Stimulated activated CD4-positive, alpha-beta T cell treated with anti-CD3 and anti-CD28 coated beads, Interleukin-12 subunit alpha, Interleukin-12 subunit beta, amount 100 ng/mL, for 4 hours (primary cell): ENCODE results near the gene IFT20.
"Not testable (repeated sequence)": the region's sequence is repeated elsewhere in the genome, so short reads cannot be mapped to it uniquely, and the experiment has no call there.

ENCODE experiments used
- DNase-seq: peaks from one replicate; pipeline ENCODE4 v3.0.0-alpha.2; 2020

The IFT20 gene

DNA sequence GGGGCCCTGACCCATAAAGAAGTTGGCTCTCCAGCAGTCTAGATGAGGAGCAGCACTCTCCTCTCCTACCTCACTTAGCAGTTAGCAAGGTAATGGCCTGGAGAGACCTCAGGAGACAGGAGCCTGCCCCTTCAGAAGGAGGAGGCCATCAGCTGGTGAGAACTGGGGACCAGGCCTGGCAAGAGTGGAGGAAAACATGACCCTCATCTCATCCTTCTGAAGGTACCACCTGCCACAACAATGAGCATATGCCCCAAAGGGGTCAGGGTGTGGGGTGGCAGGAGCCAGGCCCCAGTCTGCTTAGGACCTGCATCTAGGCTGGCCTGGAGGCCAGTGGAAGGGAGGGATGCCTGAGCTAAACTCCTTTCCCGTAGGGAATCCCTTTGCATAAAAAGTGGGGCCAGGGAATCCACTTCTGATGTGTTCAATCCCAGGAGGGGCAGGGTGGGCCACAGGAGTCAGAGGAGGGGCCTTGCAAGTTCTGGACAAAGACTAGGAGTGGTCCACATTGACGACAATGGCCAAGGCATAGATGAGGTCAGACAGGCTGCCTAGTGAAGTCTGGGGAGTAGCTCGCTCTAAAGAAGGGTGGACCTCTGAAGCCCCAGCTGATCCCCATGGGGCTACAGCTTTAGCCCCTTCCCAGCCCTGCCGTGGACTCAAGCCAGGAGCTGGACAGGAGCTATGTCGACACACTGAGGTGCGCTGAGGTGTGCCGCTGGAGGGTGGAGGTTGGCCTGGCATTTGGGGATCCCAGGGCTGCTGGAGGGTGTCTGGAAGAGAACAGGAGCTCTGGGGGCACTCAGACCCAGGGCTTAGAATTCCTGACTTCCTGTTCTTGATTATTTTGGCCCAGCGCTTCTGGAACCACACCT is 28.7 kb upstream of the IFT20 start:
- DNase-seq: no peak

DNA sequence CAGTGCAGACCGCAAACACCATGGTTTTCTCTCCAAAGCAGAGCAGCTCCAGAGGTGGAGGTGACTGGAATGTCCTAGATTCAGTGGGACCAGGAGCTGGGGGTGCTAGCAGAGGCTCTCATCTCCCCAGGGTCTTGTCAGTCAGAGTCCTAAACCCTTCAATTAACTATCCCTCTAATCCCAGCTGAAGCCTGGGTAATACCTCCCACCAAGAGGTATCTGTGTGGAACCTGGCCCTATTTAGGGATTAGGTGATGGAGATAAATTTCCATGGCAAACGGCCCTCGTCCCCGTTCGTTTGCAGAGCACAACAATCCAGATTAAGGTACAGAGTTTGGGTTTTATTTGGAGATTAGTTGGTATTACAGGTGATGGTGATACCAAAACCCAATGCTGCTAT is 27.9 kb upstream of the IFT20 start:
- DNase-seq: no peak

DNA sequence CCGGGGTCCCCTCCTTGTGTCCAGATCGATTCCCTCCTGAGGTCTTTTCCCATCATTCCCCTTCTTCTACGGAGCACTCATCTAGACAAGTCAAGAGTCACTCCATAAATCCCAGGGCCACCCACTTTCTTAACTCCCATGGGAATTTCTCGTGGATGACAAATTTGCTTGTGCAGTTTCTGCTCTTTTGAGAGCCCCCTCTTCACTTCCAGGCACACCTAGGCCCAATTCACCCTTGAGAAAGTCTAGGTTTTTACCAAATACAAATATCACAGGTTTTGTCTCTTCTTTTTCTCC is 22.6 kb upstream of the IFT20 start:
- DNase-seq: no peak

GRCh38 chr17:28357061-28357900 is 22.0 kb upstream of the IFT20 start, which contains the start of gene POLDIP2:
TSS of gene POLDIP2 (minus strand) at chr17:28357527. CDS start at chr17:28357448, 79 bp downstream.
- DNase-seq: peak; percentile 92

GRCh38 chr17:28350271-28350670 is 15.0 kb upstream of the IFT20 start:
- no peak for DNase-seq

DNA sequence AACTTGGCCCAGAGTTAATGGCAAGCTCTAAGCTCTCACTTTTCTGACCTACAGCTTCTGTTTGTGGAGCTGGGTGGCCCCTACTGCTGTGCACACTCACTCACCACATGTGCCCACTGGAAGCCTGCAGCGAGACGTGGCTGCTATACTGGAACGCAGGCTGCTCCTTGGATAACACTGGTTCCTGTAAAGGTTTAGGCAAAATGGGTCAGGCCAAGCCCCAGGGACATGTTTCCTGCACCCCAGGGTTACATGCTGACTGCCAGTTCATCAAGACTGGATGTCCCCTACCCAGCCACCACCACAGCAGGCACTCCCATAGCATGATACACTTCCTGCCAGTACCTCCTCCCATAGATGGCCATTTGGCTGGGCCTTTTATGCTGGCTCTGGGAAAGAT is 13.7 kb upstream of the IFT20 start:
- no peak for DNase-seq

DNA sequence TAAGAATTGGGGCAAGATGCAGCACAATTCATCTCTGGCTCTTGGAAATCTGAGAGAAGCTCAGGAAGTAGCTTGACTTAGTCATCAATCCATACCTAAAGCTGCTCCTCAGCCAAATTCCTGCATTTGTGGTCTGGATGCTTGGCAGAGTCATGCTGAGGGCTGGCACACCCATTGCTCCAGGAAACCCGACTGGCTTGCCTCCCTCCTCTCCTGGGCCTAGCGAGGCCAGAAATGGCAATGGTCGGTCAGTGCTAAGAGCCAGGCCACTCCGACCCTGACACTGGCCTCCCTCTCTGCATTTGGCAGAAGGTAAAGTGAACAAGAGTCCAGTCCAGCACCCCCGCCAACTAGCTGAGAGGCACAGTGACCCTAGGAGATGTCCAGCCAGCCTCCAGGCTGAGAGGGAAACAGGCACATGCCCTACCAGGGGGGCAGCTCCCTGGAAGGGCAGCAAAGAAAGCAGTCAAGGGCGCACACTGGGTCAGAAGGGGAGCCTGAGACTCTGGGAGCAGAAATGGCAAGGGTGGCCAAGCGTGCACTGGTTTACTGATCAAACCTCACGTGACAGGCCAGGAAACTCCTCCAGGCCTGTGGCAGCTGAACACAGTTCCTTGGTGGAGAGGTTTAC is 12.1 kb upstream of the IFT20 start:
- no peak for DNase-seq

DNA sequence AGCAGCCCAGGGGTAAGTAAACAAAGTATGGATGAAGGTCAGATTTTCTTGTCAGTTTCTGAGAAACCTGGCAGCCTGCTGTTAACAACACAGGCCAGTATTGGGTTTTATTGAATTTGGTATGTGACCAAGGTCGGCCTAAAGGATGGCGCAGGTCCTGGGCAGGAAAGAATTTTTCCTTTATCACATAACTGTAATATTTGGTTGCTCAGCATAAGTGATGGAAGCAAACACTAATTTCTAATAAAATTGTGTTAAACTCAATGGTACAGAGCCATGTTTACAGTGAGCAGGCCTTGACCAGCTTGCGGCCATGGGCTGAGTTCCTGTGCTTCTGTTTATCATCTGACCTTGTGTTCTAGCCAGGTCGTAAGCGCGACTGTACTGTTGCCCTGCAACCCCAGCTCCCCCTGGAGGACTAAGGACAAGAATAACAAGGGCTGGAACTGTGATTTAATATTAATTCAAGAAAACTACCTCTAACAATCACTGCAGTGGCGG is 11.5 kb upstream of the IFT20 start:
- no peak for DNase-seq

DNA sequence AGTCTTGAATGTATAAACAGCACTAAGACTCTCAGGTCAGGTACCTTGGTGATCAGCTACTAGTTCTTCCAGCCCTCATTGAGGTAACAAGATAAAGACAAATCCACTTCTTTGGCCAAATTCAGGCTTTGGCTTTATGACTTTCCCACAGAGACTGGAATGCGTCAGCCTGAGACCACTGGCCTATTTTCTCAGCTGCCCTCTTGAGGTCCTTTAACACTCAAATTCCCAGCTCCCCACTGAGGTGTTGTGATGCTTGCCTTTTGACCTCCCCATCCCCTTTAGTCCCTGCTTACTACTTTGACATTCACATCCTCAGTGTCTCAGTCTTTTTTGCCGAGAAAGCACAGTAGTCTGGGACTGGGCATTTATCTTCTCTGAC is 10.9 kb upstream of the IFT20 start:
- DNase-seq: no peak

- DNase-seq: no peak
These were observed 10.3 kb upstream of the IFT20 start for GRCh38 chr17:28345419-28346198.

- no peak for DNase-seq
These were observed 9.2 kb upstream of the IFT20 start for GRCh38 chr17:28344435-28344901.

- DNase-seq: no peak
These were observed 8.7 kb upstream of the IFT20 start for GRCh38 chr17:28344011-28344410.

- DNase-seq: no peak
These were observed 8.2 kb upstream of the IFT20 start for GRCh38 chr17:28343491-28343932.

- no peak for DNase-seq
These were observed 7.0 kb upstream of the IFT20 start for GRCh38 chr17:28342313-28342712.

GRCh38 chr17:28341516-28341915 is 6.2 kb upstream of the IFT20 start:
- no peak for DNase-seq

GRCh38 chr17:28340374-28340773 is 5.1 kb upstream of the IFT20 start:
- no peak for DNase-seq

DNA sequence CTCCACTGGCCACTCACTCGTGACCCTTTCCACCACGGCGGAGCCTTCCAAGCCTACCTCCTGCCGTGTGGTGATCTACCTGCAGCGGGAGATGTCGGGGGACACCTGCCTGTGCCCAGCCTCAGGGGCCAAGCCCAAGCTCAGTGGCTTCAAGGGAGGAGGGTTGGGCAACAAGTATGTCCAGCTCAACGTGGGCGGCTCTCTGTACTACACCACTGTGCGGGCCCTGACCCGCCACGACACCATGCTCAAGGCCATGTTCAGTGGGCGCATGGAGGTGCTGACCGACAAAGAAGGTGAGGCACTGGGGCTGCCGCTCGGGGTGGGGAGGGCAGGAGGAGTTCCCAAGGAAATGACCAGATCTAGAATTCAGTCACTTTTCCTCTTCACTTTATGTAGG is 4.2 kb upstream of the IFT20 start:
- DNase-seq: no peak

DNA sequence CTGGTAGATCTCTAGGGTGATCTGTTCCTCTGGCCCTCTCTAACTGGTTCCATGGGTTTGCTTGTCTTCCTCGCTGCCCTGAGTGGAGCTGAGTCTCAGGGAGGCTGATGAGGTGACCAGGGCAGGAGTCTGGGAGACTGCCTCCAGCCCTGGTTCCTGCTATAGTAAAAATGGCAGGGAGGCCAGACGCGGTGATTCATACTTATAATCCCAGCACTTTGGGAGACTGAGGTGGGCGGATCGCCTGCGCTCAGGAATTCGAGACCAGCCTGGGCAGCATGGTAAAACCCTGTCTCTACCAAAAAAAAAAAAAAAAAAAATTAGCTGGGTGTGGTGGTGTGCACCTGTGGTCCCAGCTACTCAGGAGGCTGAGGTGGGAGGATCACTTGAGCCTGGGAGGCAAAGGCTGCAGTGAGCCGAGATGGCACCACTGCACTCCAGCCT is 3.5 kb upstream of the IFT20 start:
- not testable (repeated sequence) for DNase-seq

- DNase-seq: no peak
These were observed 2.9 kb upstream of the IFT20 start for GRCh38 chr17:28338056-28338768.

DNA sequence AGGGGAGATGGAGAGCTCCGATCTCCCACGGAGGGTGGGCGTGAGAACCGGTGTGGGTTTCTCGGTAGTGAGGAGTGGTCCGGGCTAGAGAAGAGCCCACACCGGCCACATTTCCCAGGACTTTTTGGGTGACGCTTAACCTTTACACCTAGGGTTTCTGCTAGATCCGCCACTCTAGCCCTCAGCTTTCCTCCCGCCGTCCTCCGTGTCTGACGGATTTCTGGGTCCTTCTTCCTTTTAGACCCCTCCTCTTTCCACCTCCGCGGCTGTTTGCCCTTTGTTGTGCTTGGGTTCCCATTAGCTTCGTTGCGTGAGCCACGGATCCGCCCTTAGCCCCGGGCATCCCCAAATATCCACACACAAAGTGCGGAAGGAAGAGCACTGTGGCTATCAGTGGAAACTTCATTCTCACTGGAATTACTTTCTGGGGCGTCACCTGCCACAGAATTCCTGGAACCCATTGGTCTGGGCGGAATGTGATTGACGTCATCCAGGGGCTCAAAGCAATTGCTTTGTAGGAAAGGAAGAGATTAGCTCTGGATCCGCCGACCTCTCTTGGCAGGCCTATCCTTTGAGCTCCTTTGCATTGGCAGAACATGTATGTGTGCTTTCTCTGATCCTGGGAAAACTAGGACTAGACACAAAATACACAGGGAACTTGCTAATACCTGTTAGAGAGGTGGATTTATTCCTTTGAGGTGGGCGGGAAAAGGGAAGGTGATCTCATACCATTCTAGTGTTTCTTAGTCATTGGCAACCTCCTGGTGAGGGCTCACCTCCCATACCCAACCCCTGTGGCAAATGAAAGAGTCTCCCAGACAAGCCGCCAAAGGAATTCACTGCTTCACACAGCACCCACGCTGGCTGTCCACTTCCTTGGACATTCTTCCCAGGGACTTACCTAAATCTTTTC is 943 bp upstream of the IFT20 start:
- peak; percentile 32 for DNase-seq
